ENCODE measurements around the gene VEGFC.

DNA sequence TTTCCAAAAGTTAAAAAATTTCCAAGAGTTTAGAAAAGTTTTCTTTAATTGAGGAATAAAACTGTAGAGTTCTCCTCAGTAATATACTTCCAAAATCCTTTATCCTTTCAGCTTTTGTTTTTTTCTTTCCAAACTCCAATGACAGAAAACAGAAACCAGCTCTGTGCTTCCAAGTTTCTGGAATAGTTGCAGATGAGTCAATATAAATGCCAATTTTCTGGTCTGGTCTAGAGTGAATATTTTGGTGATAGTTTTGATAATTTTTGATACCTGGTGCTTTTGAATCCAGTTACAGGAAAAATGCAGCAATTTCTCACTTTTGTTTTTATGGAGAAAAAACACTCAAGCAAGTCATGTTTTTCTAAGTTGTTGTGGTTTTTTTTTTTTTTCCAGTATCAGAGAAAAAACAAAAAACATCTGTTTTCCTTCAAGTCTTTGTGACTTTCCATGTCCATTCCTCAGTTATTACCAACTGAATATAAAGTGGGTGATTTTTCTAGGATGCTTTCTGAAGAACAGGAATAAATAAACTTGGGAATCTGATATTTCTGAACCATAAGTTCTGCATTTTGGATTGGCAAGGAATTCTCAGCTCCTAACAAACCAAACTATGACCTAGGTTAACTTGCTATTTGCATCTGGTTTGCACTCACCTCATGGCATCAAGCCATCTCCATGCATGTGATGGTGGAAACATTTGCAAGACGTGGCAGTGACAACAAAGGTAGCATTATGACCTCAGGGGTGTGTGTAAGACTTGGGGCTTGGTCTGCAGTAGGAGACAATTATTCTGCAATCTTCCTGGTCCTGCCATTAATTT lies 139.1 kb downstream of the VEGFC start:
- TF ChIP-seq POLR2A (IDR thresholded peaks at IDR 0.05), result no peak
- TF ChIP-seq, protein P1, sequence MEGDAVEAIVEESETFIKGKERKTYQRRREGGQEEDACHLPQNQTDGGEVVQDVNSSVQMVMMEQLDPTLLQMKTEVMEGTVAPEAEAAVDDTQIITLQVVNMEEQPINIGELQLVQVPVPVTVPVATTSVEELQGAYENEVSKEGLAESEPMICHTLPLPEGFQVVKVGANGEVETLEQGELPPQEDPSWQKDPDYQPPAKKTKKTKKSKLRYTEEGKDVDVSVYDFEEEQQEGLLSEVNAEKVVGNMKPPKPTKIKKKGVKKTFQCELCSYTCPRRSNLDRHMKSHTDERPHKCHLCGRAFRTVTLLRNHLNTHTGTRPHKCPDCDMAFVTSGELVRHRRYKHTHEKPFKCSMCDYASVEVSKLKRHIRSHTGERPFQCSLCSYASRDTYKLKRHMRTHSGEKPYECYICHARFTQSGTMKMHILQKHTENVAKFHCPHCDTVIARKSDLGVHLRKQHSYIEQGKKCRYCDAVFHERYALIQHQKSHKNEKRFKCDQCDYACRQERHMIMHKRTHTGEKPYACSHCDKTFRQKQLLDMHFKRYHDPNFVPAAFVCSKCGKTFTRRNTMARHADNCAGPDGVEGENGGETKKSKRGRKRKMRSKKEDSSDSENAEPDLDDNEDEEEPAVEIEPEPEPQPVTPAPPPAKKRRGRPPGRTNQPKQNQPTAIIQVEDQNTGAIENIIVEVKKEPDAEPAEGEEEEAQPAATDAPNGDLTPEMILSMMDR (IDR thresholded peaks at IDR 0.05), result no peak
